AG09309 (cell line): ENCODE measurements around the gene TNIK.
"Not testable (repeated sequence)": the region's sequence is repeated elsewhere in the genome, so short reads cannot be mapped to it uniquely, and the experiment has no call there.

Experiments used
- DNase-seq: peaks from one replicate; pipeline ENCODE4 v3.0.0-alpha.2; 2010; ENCODE audit warnings: low read depth
- H3K4me3 ChIP-seq: 2 replicates; pipeline ENCODE4 v1.5.1; 2011; ENCODE audit warnings: mild to moderate bottlenecking, low read depth, low read length, moderate library complexity; ENCODE audit not compliant: control insufficient read depth
- TF ChIP-seq, protein P1 (sequence below): IDR thresholded peaks from 2 replicates; pipeline ENCODE4 v1.5.1; 2011; ENCODE audit warnings: mild to moderate bottlenecking, low read depth, low read length, inconsistent platforms; ENCODE audit not compliant: insufficient read depth, control insufficient read depth; ENCODE audit errors: missing control alignments

The TNIK gene

DNA sequence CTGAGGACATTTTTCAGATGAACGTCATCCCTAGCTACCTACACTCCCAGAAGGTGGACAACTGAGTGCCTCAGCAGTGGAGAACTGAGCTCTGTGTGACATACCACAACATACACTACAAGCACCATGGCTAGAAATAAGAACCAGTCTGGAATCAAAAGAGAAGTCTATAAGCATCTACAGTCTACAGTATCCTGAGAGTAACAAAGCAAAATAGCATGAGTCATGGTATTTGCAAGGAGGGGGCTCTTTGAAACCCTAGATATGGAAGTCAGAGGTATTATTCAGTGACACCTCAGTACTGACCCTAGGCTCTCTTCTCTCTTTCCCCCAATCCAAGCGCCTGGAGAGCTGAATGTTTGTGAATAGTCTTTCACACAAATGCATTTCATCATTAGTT, 87.5 kb downstream of the TNIK start:
- no peak overlapping the region for H3K4me3 ChIP-seq
- DNase-seq: no peak
- TF ChIP-seq, protein P1, sequence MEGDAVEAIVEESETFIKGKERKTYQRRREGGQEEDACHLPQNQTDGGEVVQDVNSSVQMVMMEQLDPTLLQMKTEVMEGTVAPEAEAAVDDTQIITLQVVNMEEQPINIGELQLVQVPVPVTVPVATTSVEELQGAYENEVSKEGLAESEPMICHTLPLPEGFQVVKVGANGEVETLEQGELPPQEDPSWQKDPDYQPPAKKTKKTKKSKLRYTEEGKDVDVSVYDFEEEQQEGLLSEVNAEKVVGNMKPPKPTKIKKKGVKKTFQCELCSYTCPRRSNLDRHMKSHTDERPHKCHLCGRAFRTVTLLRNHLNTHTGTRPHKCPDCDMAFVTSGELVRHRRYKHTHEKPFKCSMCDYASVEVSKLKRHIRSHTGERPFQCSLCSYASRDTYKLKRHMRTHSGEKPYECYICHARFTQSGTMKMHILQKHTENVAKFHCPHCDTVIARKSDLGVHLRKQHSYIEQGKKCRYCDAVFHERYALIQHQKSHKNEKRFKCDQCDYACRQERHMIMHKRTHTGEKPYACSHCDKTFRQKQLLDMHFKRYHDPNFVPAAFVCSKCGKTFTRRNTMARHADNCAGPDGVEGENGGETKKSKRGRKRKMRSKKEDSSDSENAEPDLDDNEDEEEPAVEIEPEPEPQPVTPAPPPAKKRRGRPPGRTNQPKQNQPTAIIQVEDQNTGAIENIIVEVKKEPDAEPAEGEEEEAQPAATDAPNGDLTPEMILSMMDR: no peak

DNA sequence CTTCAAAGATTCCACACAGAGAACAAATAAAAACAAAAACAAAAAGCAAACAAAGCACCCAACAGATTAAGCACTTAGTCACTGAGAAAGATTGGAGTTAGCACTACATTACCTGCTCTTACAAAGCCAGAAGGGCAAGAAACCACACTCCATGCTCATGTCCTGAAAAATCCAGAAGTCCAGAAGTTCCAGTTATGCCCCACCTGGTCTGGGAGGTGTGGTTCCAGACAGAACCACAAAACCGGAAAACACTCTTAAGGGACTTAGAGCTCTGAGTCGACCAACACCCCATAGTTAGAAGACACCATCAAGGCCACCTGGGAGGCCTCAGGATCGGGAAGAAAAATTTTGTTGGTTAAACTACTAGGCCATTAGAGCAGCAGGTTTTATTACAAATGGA, 88.9 kb downstream of the TNIK start:
- no peak overlapping the region for H3K4me3 ChIP-seq
- no peak for DNase-seq
- TF ChIP-seq, protein P1: no peak

DNA sequence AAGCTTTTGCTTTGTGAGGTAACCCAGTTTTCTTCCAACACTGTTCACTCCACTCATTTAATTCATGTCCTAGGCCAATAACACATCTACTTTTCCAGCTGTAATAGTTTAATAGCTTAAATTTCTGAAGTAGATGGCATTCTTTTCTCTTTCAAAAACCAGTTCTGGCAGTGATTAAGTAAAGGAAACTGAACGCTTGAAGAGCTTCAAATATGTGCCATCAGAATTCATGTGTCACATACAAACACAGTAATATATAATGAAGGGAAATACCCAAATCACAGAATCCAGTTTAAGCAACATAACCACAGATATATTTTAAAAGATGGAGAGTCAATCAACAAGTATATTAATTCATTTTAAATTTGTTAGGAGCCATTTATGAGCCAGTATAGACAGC, 91.0 kb downstream of the TNIK start:
- H3K4me3 ChIP-seq: no peak overlapping the region
- DNase-seq: no peak
- TF ChIP-seq, protein P1: no peak

DNA sequence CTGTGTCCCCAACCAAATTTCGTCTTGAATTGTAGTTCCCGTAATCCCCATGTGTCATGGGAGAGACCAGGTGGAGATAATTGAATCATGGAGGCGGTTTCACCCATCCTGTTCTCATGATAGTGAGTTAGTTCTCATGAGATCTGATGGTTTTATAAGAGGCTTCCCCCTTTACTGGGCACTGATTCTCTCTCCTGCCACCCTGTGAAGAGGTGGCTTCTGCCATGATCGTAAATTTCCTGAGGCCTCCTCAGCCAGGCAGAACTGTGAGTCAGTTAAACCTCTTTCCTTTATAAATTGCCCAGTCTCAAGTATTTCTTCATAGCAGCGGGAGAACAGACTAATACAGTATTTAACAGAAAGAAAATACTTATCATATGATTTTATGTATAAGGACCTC, 93.5 kb downstream of the TNIK start:
- not testable (repeated sequence) for H3K4me3 ChIP-seq, DNase-seq

GRCh38 chr3:171366043-171366442, 94.2 kb downstream of the TNIK start:
- no peak for DNase-seq
- TF ChIP-seq, protein P1: no peak
- no peak overlapping the region for H3K4me3 ChIP-seq

- H3K4me3 ChIP-seq: no peak overlapping the region
- TF ChIP-seq, protein P1: no peak
- DNase-seq: no peak
Observed at GRCh38 chr3:171365489-171365888, 94.7 kb downstream of the TNIK start.

DNA sequence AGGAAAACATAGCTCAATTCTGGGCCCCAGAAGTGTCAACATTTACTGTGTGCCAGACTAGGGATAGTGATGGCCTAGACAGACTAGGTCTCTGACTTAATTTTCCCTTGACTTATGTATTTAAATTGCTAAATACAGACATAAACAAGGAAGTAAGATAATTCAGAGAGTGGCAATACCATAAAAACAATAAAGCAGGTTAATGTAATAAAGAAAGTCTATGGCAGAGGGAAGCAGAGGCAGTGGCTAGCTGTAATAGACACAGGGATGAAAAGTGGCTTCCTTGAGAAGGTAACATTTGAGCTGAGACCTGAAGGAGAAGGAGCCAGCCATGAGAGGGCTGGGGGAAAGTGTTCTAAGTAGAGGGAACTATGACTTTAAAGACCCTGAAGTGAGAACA, 95.7 kb downstream of the TNIK start:
- DNase-seq: no peak
- TF ChIP-seq, protein P1: no peak
- H3K4me3 ChIP-seq: no peak overlapping the region
